NCI-H146 treated with DMSO at 0.1 percent for 48 hours (cell line): Measurements from ENCODE around the gene ARHGEF12.

Source experiments
- DNase-seq: peaks from one replicate; lab custom pipeline; 2025; ENCODE audit not compliant: unreplicated experiment; lab: John Stamatoyannopoulos, UW

The ARHGEF12 gene

DNA sequence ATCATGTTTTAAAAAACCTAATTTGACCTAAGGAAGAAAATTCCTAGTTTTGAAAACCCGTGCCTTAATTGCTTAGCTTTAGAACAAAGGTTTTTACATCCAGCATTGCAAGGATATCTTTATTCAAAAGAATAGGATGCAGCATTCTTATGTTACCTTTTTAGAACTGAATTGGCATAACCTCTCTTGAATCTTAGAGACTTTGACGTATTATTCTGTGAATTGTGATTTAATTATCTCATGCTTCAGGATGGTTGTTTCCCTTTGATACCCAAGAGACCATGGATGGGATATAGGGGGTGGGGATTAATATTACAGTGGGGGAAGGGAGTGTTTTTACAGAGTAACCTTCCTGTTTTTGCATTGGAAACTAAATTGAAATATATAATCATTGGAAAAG, 49.4 kb downstream of the ARHGEF12 start:
- DNase-seq = no peak

DNA sequence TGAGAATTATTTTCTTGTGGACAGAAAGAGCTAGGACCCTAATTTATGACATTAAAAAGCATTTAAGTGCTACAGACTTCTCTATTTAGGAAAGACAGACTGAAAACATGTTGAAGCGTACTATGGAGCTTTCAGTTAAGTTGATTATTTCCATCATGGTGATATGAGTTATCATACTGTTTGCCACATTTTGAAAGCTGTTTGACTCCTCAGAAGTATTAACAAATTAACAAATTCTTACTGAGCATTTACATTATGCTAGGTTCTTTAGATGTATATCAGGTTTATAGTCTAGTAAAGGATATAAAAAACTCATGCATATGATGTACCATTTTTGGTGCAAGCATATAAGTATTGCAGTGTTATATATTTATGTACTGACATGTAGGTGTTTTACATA, 50.1 kb downstream of the ARHGEF12 start:
- DNase-seq = no peak

DNA sequence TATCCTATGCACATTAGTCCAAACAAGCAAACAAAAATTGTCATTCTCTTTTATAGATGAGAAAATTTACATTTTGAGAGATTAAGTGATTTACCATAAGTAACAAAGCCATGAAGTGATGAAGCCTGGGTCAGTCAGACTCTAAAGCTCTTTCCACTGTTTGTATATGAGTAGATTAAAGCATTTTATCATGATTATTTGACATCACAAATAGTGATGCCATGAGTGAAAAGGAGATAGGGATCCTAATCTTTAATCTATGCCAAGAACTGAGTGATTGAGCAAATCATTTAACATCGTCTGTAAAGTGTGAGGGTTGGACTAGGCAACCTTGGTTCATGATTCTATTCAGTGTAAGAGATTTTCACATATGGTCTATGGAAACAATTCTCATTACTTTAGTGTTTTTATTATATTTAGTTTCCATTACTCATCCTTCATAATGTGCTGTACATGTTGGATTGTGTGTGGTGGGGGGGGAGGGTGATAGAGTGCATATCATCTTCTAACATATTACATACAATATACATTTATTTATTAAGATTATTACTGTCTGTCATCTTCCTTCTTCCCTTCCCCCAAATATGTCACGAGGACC, 50.7 kb downstream of the ARHGEF12 start:
- DNase-seq = no peak

DNA sequence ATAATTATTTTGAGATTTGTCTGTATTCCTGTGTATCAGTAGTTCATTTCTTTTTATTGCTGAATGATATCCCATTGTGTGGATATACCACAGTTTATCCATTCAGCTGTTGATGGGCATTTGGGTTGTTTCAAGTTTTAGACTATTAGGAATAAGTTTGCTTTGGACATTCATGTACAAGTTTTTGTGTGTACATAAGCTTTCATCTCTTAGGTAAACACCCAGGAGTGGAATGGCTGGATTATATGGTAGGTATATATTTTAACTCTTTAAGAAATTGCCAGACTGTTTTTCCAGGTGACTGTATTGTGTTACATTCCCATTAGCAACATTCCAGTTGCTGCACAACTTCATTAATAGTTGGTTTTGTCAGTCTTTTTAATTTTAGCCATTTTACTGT, 52.0 kb downstream of the ARHGEF12 start:
- no peak for DNase-seq

DNA sequence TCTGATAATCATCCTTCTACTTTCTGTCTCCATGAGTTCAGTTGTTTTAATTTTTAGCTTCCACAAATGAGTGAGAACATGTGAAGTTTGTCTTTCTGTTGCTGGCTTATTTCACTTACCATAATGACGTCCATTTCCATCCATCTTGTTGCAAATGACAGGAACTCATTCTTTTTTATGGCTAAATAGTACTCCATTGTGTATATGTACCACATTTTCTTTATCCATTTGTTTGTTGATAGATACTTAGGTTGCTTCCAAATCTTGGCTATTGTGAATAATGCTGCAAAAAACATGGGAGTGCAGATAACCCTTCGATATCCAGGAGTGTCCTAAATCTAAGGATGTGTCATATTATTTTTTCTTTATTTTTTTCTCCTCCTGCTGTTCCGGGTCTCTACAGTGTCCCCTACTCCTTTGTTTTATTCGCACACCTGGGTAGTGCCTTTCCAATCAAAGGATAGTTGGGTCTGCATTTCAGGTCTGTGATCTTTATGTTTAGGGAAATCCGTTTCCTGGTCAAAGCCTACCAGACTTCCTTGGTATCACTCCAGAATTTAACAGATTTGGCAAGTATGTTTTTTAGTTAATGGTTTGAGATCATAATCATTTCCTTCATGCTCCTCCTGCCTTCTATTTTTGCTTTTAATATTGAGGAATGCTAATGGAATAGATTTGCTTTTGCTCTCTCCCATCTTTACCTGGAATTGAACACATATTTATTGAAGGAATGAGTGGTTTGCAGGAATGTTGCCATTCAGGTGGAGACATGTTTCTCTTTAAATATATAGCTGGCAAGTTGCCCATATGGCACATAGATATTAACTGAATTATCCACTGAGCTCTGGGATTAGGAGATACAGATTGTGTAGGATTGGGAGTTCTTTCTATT, 53.7 kb downstream of the ARHGEF12 start:
- DNase-seq = no peak

DNA sequence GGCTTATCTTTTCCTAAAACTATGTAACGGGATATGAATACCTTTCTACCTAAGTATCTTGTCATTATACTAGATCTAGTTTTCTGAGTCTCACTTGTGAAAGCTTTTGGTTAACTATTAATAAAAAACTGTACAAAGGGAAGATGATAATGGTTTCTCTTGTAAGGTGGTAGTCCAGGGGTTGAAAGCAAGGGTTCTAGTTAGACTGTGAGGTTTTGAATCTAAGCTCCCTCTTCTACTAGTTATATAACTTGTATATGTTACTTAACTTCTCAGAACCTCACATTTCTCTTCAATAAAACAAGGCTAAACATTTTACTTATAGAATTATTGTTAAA, 54.3 kb downstream of the ARHGEF12 start:
- no peak for DNase-seq

DNA sequence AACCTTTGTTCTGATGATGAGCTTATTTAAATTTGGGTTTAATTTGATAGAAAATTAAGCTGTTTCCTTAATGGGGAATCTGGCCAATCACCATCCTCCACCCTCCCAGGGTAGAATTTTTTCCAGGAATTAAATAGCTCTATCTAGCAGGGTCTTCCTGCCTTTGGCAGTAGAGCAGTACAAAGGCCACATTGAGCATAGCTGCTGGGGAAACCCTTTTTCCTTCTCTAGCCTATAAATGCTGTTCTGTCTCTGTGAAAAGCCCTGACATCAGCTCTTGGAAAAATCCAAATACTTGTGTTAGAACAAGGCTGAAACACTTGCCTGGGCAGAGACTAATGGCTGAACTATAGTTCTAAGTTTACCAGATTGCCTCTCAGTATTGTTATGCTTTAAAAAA, 55.1 kb downstream of the ARHGEF12 start:
- no peak for DNase-seq

DNA sequence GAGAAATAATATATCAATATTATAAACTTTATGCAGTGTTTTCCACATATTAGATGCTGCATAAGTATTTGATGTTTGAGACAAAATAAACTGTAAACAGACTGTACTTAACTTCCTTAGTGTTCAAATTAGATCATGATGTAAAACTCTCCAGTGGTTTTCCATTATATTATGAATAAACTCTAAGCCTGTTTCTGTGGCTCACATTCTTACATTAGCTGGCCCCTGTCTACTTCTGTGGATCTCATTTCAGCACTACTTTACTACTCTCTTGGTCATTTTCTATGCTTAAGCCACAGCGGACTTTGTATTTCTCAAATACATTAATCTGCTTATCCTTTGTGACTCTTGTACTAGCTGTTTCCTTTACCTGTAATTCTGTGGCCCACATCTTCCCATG, 55.6 kb downstream of the ARHGEF12 start:
- no peak for DNase-seq

DNA sequence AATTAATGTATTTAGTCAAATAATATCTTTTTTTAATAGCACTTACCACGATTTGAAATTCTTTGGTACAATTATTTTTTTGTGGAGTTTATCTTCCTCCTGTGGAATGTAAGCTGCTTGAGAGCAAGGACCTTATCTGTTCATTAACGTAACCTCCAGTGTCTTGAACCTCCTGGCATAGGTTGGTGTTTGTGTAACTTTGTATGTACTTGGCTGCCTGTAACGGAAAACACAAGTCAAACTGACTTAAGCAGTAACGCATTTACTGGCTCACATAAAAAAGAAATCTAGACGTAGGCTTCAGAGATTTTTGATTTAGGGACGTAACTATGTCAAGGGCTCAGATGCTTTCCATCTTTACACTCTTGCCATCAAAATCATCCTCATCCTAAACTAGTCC, 56.1 kb downstream of the ARHGEF12 start:
- no peak for DNase-seq

DNA sequence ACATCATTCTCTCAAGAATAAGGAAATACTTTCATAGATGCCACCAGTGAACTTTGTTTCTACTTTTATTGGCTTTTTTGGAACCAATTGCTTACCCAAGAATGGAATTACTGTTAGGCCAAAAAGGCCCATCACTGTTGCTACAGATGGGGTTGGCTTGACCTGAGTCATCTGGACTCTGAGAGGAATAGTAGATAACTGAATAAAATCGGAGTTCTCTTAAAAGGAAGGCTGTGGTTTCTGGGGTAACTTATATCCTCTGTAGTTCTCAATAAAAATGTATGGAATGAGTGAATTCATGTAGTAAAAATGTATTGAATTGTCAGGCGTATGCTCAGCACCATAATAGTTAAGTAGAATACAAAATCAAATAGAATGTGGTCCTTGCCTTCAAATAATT, 56.6 kb downstream of the ARHGEF12 start:
- DNase-seq = no peak

DNA sequence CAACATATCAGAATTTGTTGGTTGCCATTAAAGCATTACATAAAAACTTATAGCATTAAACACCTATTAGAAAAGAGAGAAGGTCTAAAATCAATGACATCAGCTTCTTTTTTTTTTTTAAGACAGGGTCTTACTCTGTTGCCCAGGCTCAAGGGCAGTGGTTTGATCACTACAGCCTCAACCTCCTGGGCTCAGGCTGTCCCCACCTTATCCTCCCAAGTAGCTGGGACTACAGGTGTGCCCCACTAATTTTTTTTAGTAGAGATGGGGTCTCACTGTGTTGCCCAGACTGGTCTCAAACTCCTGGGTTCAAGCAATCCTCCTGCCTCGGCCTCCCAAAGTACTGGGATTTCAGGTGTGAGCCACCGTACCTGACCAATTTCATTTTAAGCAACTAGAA, 57.9 kb downstream of the ARHGEF12 start:
- no peak for DNase-seq

DNA sequence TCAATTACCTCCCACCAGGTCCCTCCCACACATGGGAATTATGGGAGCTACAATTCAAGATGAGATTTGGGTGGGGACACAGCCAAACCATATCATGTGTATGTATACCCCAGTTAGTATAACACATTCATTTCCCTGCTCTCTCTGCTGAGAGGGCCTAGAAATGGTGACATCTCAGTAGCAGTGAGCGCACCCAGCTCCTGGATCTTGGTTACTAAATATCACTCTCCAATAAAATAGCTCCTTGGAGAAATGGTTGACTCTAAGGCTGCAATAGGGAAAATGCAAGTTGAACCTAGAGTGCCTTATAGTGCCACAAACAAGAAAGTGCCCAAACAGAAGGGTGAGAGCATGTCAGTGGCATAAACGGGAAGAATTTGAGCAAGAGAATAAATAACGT, 59.6 kb downstream of the ARHGEF12 start:
- DNase-seq = no peak

DNA sequence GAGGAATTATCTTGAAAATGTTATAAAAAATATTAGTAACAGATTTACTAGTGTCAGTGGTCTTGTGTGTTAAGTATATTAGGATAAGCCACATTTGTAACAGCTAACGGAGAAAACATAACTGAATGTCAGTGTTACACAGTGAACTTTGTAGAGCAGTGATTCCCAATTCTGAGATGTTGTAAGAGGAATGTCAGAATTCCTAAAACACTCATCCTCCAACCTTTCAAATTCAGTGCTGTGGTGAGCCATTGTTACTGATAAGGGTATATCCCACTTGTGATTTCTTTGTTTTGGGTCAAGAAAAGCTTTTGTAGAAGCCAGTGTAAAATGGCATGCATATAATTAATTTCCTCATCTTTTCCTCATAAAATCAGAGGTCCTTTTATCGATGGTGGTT, 61.9 kb downstream of the ARHGEF12 start:
- no peak for DNase-seq

DNA sequence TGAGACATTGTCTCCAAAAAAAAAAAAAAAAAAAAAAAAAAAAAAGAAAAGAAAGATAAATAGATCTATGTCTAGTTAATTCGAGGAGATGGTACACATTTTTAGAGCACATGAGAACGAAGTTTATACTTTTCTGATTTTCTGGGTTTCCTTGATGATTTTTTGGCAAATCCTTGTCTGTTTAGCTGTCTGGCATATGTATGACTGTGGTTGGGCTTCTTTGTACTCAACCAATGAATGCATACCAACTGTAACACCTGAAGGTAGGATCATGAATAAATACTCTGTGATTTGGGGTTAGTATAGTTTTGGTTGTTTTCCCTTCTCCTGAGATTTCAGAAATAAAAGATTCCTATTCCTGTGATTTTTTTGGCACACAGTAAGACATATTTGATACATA, 63.1 kb downstream of the ARHGEF12 start:
- no peak for DNase-seq

DNA sequence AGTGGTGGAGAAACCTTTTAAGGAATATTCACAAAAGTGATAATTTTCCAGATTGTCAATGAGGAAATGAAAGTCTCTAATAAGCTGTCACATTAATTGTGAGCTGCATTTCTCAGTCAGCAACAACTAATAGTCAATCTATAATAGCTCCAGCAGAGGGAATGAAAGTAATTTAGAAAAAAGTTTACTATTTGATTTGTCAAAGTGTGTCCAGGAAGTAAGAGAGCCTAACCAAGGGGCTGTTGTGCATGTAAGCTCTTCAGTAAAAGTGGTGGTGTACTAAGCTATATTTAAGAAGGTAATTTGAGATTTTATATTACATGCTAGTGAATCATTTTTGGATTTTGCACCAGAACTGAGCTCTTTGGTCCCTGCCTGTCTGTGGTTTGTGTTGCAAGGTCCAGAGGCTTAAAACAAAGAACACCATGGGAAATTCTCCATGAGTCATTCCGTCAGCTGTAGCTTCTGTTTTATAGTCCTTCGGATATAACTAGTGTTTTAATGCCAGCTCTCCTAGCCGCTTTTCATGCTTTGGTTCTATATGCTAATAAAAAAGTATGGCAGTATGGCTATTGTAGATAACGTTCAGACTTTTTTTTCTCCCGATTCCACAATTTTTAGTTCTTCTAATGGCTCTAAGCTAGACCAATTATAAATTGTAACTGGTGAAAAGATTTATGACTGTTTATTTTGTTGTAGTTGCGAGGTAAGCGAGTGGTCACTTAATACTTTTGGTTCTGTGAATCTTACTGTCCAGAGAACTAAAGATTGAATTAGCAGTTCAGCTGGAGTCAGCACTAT, 64.6 kb downstream of the ARHGEF12 start:
- no peak for DNase-seq

DNA sequence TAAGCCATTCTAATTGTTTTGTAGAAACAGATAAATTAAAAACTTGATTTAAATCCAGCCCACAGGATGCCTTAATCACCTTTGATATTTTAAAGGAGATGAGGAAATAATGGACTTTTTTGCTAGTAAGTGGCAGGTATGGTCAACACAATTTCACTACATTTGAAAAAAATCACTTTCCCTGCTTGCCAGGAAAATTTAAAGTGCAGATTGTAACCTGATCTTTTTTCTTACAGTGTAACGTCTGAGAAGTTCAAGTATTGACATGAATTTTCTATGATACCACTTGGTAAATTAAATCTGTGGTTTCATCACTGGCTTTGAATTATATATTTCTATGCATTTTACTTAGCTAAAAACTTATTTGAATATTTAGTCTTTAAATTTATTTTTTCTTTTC, 65.3 kb downstream of the ARHGEF12 start:
- no peak for DNase-seq

DNA sequence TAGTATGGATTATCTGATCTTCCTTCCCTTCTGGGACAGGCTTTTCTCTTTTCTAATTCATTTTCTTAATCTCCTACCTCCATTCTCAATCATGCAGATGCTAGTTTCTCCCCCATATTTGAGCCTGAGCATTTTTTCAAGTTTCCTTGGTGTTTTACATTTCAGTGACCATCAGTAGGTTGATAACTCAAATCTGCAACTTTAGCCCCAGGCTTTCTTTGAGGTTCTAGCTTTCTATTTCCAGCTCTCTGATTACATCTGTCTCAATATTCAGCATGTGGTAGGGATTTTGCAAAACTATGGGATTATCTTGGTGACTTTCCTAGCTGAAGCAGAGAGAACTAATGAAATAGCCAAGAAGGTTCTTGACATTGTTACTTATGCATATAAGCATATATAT, 67.8 kb downstream of the ARHGEF12 start:
- DNase-seq = no peak

DNA sequence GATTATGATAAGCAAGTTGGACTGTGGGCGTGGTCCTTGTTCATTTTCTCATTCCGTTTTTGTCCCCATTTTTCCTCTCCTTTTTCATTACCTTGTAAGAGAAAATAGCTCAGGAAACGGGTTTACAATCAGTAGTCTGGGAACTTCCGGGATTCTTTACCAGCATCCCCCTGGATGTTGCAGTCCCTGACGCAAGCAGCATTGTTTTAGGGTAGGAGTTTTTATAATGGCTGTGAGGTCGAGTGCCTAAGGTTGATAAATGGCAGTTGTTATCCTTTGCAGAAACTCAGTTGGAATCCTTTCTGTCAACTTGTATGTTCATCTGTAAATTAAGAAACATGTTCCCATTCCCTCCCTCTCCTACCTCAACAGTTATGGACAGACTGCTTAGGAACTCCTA, 68.3 kb downstream of the ARHGEF12 start:
- DNase-seq = no peak

DNA sequence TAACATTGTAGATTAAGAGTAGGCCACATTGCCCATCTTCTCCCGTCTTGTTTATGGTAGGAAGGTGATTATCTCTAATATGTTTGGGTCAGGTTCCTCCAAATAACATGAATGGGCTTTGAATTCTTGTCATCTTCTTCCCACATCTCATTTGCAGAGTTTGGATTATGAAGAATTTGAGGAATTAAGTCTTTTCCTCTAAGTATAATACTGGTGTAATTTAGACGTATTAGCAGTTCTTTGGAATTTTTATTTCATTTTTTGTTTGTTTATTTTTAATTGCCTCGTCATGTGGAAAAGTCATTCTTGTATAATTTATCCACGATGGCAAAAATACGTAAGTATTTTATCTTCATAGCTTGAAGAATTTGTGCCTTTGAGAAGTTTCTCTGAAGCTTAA, 73.4 kb downstream of the ARHGEF12 start:
- no peak for DNase-seq

DNA sequence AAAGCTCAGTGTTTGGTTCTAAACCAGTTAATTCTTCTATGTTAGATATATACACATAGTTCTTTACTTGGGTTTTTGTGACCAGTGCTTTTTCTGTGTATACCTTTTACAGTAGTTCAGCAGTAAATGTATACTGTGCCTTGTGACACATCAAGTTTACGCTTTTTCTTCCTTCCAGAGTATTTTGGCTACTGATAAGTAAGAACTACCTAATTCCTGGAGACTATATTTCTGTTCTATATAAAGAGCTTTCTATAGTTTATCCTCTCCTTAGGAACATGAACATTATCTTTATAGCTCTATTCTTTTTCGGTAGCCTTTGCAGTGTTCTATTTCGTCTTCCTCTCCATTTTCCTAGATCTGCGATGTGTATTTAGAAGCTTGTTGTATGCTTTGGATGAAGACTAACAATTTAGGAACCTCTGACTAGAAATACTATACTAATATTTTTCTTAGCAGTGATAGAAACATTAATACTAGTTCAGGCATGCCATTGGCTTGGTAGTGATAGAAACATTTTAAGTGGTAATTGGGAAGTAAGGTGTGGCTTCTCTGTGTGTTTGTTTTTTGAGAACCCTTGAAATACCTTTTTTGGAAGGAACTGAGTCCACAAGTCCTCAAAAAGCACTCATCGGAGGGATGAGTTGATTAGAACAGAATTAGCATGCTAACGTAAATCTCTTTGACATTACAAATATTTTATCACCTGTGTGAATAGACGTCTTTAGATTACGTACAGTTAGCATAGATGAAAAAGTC, 74.6 kb downstream of the ARHGEF12 start:
- DNase-seq = no peak

DNA sequence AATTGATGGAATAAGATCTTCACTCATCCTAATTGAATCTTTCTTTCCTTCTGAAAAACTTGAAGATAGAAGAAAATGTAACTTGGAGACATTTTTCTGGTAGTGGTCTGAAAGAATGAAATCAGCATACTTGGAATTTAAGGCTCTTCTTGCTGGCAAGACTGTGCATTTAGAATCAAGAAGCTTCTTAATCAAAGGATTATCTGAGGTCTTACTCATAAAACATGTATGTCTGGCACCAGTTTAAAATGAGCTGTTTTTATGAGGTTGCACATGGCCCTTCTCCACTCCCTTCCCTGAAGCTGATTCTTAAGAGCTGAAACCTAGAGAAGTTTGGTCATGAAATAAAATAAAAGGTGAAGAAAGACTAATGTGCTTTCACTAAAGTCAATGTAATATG, 77.3 kb downstream of the ARHGEF12 start:
- DNase-seq = no peak
